ENCODE data around the gene CSNK2A1. TPM values are rescaled to one million over a fixed set of nuclear protein-coding genes. Genes with fewer than 3 reads are reported as not detected.

Gene CSNK2A1
- total RNA-seq, 2 donors from 2014 or later = 141 to 145 TPM

DNA sequence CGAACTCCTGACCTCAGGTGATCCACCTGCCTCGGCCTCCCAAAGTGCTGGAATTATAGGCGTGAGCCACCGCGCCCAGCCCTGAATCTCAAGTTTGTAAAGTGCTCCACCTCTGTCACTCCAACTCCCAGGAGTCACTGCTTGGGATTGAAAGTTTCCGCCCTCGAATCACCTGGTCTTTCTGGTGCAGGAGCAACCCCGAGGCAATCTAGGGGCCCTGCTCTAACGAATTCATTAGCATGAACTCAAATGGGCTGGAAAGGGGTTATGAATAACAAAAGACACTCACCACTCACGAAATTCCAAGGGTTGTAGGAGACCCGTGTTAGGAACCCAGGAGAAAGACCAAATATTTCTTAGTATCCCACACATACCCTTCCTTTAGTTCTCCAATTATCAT lies 109.4 kb downstream of the CSNK2A1 start:
- no peaks in the 10 kb centered on the region for H3K9me3 Mint-ChIP-seq
- no peak for ATAC-seq (replicated peaks)
- H3K4me3 Mint-ChIP-seq = peak overlapping the region; percentile 73
- H3K27ac Mint-ChIP-seq = peak overlapping the region; percentile 91
- H3K27me3 Mint-ChIP-seq = no peaks in the 10 kb centered on the region
- peaks cover 93% of the 10 kb centered on the region for H3K36me3 Mint-ChIP-seq (ENCODE audit: low read depth)
- H3K4me1 Mint-ChIP-seq = peaks cover 27% of the 10 kb centered on the region

- Mint-ChIP-seq H3K27ac (peak overlapping the region; percentile 91), H3K9me3 (no peaks in the 10 kb centered on the region), H3K36me3 (ENCODE audit: low read depth) (peaks cover 90% of the 10 kb centered on the region), H3K4me1 (peaks cover 19% of the 10 kb centered on the region), H3K27me3 (no peaks in the 10 kb centered on the region), H3K4me3 (peak overlapping the region; percentile 73)
- peak; percentile 92 for ATAC-seq (replicated peaks)
These were observed 110.2 kb downstream of the CSNK2A1 start for GRCh38 chr20:433300-433975.

- Mint-ChIP-seq H3K27ac (peak overlapping the region; percentile 91), H3K4me3 (peak overlapping the region; percentile 73), H3K4me1 (peaks cover 15% of the 10 kb centered on the region), H3K9me3 (no peaks in the 10 kb centered on the region), H3K36me3 (ENCODE audit: low read depth) (peaks cover 90% of the 10 kb centered on the region), H3K27me3 (no peaks in the 10 kb centered on the region)
- no peak for ATAC-seq (replicated peaks)
These were observed 110.8 kb downstream of the CSNK2A1 start for GRCh38 chr20:432677-433299.

DNA sequence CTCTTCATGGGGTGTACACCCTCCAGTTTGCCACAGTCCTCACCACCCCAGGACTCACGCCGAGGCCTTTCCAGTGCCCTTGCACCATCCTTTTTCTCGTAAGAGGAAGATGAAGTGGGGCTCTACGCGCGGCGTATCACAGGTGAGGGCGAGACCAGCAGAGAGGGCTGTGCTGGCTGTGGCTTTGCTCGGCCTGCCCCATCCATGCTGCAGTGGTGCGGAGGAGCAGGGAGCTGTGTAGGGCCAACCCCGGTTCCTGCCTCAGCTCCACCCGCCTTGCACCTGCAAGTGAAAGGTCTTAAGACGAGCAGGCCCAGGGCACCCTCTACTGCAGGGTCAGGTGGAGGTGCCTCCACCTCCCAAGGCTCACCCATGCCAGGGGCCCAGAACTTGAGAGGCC lies 111.4 kb downstream of the CSNK2A1 start:
- ATAC-seq (replicated peaks) = no peak
- H3K4me1 Mint-ChIP-seq = peaks cover 15% of the 10 kb centered on the region
- H3K9me3 Mint-ChIP-seq = no peaks in the 10 kb centered on the region
- peaks cover 90% of the 10 kb centered on the region for H3K36me3 Mint-ChIP-seq (ENCODE audit: low read depth)
- H3K4me3 Mint-ChIP-seq = peak overlapping the region; percentile 73
- H3K27ac Mint-ChIP-seq = peak overlapping the region; percentile 91
- no peaks in the 10 kb centered on the region for H3K27me3 Mint-ChIP-seq

DNA sequence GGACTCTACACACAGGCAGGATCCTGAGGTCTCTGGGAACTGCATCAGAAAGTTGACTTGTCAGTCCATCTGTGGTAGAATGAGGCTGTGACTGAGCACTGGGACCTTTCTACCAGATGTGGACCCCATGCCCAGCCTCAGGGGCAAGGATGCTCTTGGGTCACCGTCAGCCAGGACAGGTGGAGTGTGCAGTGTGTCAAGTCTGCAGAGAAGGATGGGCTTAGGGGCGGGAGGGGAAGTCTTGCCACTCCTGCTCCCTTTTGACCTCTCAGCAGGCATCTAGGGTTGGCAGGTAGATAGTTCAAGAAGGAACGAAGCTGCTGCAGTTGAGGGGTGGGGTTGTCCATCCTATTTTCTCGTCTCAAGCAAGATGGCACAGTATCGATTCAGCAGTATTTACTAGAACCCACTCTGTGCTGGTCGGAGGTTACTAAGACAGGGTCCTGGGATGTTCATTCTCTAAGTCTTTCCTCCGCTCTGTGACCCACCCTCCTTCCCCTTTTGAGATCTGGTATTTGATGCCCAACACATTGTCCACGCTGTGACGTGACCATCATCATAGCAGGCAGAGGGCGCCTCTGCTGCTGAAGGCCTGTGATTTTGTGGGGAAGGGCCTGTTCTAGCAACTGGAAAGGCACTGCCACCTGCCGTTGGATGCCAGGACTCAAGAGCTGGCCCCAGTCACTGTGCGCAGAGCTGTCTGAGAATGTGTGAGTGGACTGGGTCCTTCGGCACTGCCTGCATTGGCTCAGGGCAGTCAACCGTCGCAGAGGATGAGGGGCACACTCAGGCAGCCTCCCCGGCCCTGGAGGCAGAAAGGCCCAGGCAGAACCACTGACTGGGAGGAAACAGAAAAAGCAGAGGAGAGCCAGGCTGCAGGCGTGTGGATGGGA lies 112.3 kb downstream of the CSNK2A1 start:
- Mint-ChIP-seq H3K27ac (peak overlapping the region; percentile 75), H3K27me3 (no peaks in the 10 kb centered on the region), H3K4me1 (peaks cover 17% of the 10 kb centered on the region), H3K4me3 (no peak overlapping the region), H3K9me3 (no peaks in the 10 kb centered on the region), H3K36me3 (ENCODE audit: low read depth) (peaks cover 90% of the 10 kb centered on the region)
- ATAC-seq (replicated peaks) = no peak

- H3K36me3 Mint-ChIP-seq (ENCODE audit: low read depth) = peaks cover 90% of the 10 kb centered on the region
- no peak for ATAC-seq (replicated peaks)
- no peak overlapping the region for H3K4me3 Mint-ChIP-seq
- no peaks in the 10 kb centered on the region for H3K27me3 Mint-ChIP-seq
- peak overlapping the region; percentile 64 for H3K27ac Mint-ChIP-seq
- H3K9me3 Mint-ChIP-seq = no peaks in the 10 kb centered on the region
- H3K4me1 Mint-ChIP-seq = peaks cover 15% of the 10 kb centered on the region
These were observed 113.2 kb downstream of the CSNK2A1 start for GRCh38 chr20:430091-430999.

GRCh38 chr20:428658-429200 lies 114.9 kb downstream of the CSNK2A1 start:
- Mint-ChIP-seq H3K4me3 (no peak overlapping the region), H3K36me3 (ENCODE audit: low read depth) (peaks cover 90% of the 10 kb centered on the region), H3K4me1 (peaks cover 13% of the 10 kb centered on the region), H3K27me3 (no peaks in the 10 kb centered on the region), H3K27ac (peak overlapping the region; percentile 48), H3K9me3 (no peaks in the 10 kb centered on the region)
- no peak for ATAC-seq (replicated peaks)

- Mint-ChIP-seq H3K9me3 (no peaks in the 10 kb centered on the region), H3K4me3 (no peak overlapping the region), H3K27ac (peak overlapping the region; percentile 48), H3K27me3 (no peaks in the 10 kb centered on the region), H3K4me1 (peaks cover 6% of the 10 kb centered on the region), H3K36me3 (ENCODE audit: low read depth) (peaks cover 89% of the 10 kb centered on the region)
- no peak for ATAC-seq (replicated peaks)
These were observed 115.5 kb downstream of the CSNK2A1 start for GRCh38 chr20:427849-428657.

DNA sequence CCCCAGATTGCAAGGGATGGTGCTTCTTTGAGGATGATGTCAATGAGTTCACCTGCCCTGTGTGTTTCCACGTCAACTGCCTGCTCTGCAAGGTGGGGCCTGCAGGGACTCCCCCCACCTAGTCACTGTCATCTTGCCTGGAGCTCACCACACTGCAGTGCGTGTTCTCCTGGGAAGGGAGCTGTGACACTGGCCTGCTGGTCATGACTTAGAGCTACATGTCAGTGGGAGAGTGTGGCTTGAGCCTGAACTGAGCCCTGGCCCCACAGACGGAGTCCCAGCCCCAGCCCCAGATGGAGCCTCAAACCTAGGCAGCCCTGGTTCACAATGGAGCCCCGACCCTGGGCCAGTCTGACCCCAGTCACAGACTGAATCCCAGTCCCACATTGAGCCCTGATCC lies 116.2 kb downstream of the CSNK2A1 start:
- H3K9me3 Mint-ChIP-seq = no peaks in the 10 kb centered on the region
- no peak overlapping the region for H3K27ac Mint-ChIP-seq
- peaks cover 5% of the 10 kb centered on the region for H3K4me1 Mint-ChIP-seq
- peaks cover 91% of the 10 kb centered on the region for H3K36me3 Mint-ChIP-seq (ENCODE audit: low read depth)
- no peak for ATAC-seq (replicated peaks)
- H3K27me3 Mint-ChIP-seq = no peaks in the 10 kb centered on the region
- H3K4me3 Mint-ChIP-seq = no peak overlapping the region

GRCh38 chr20:426566-426965 lies 117.0 kb downstream of the CSNK2A1 start:
- no peak for ATAC-seq (replicated peaks)
- Mint-ChIP-seq H3K4me3 (no peak overlapping the region), H3K27ac (peak overlapping the region; percentile 8), H3K4me1 (peaks cover 5% of the 10 kb centered on the region), H3K9me3 (no peaks in the 10 kb centered on the region), H3K36me3 (ENCODE audit: low read depth) (peaks cover 96% of the 10 kb centered on the region), H3K27me3 (no peaks in the 10 kb centered on the region)
